A549 treated with DMSO at 1 μM for 4 hours (cell line): ENCODE measurements around the gene IGFLR1. TPM values are rescaled to one million over a fixed set of nuclear protein-coding genes. Genes with fewer than 3 reads are reported as not detected.

ENCODE experiments used
- total RNA-seq: library from RNA; stranded (reverse); fragments of 200-300 nt; extraction: Qiagen RNA extraction; gene quantifications from 5 replicates; pipeline ENCODE4 v1.2.3, GENCODE V29; 2022; ENCODE audit warnings: low read depth

Gene IGFLR1
- total RNA-seq, result 10.2 to 13.0 TPM (median 11.9 TPM) in 5 replicates

GRCh38 chr19:35742121-35742724 is at the start of gene IGFLR1:
Gene IGFLR1 (minus strand): TSS chr19:35742452. CDS start chr19:35741180, 1,272 bp downstream.

GRCh38 chr19:35775298-35776101 is 33.2 kb upstream of the IGFLR1 start, which contains the start of gene ARHGAP33:
Gene ARHGAP33 (plus strand): TSS chr19:35775564. CDS start chr19:35775659, 95 bp downstream.

GRCh38 chr19:35757749-35758608 is 15.7 kb upstream of the IGFLR1 start, which contains the start of gene PROSER3:
Gene PROSER3 (plus strand): TSS chr19:35758176. CDS start chr19:35758216, 40 bp downstream.

GRCh38 chr19:35756377-35757230 is 14.4 kb upstream of the IGFLR1 start, which contains the start of gene HSPB6:
Gene HSPB6 (minus strand): TSS chr19:35757029. CDS start chr19:35757008, 21 bp downstream.

GRCh38 chr19:35748106-35749020 is 6.1 kb upstream of the IGFLR1 start, which contains the start of gene LIN37:
Gene LIN37 (plus strand): TSS chr19:35748576. CDS start chr19:35748725, 149 bp downstream.

GRCh38 chr19:35745328-35746086 is 3.3 kb upstream of the IGFLR1 start, which contains the start of the genes PSENEN and U2AF1L4:
Gene PSENEN (plus strand): TSS chr19:35745651. CDS start chr19:35745931, 280 bp downstream.
Gene U2AF1L4 (minus strand): TSS chr19:35745418. CDS start chr19:35745391, 27 bp downstream.

GRCh38 chr19:35717665-35718344 is 24.4 kb downstream of the IGFLR1 start, which contains the start of gene KMT2B:
Gene KMT2B (plus strand): TSS chr19:35718003. CDS start chr19:35718019, 16 bp downstream.

GRCh38 chr19:35704218-35704617 is 38.0 kb downstream of the IGFLR1 start, which contains the start of gene ZBTB32:
Gene ZBTB32 (plus strand): TSS chr19:35704558. CDS start chr19:35714627, 10,069 bp downstream.

Other genes with a start within 250 kb of the IGFLR1 start
- 27.3 to 37.1 TPM (median 33.6 TPM) in 5 replicates for gene DMKN, start 228.8 kb downstream of the IGFLR1 start, total RNA-seq
- gene SBSN, start 214.1 kb downstream of the IGFLR1 start, total RNA-seq, result 2.7 to 3.9 TPM (median 3.0 TPM) in 5 replicates
- gene GAPDHS, start 209.0 kb downstream of the IGFLR1 start, total RNA-seq, result not detected in 5 replicates
- gene TMEM147, start 196.8 kb downstream of the IGFLR1 start, total RNA-seq, result 350 to 445 TPM (median 403 TPM) in 5 replicates
- 0.10 TPM in 1 of 5 replicates, not detected in the others for gene ATP4A, start 178.8 kb downstream of the IGFLR1 start, total RNA-seq
- gene PMIS2, start 156.3 kb downstream of the IGFLR1 start, total RNA-seq, result not detected in 5 replicates
- 10.8 to 18.4 TPM (median 15.7 TPM) in 5 replicates for gene HAUS5, start 129.7 kb downstream of the IGFLR1 start, total RNA-seq
- gene RBM42, start 113.4 kb downstream of the IGFLR1 start, total RNA-seq, result 147 to 213 TPM (median 187 TPM) in 5 replicates
- gene ETV2, start 100.7 kb downstream of the IGFLR1 start, total RNA-seq, result 2.1 to 3.1 TPM (median 2.3 TPM) in 5 replicates
- 1,270 to 1,573 TPM (median 1,320 TPM) in 5 replicates for gene COX6B1, start 94.1 kb downstream of the IGFLR1 start, total RNA-seq
- gene UPK1A, start 75.9 kb downstream of the IGFLR1 start, total RNA-seq, result 0.64 to 1.2 TPM (median 0.84 TPM) in 5 replicates
- gene ZBTB32, start 37.9 kb downstream of the IGFLR1 start, total RNA-seq, result 0.05 TPM in 1 of 5 replicates, not detected in the others
- 47.8 to 63.3 TPM (median 58.5 TPM) in 5 replicates for gene KMT2B, start 24.4 kb downstream of the IGFLR1 start, total RNA-seq
- 23.0 to 29.3 TPM (median 28.6 TPM) in 5 replicates for gene U2AF1L4, start 3.0 kb upstream of the IGFLR1 start, total RNA-seq
- 273 to 299 TPM (median 279 TPM) in 5 replicates for gene PSENEN, start 3.2 kb upstream of the IGFLR1 start, total RNA-seq
- gene LIN37, start 6.1 kb upstream of the IGFLR1 start, total RNA-seq, result 20.7 to 27.8 TPM (median 21.4 TPM) in 5 replicates
- gene HSPB6, start 14.6 kb upstream of the IGFLR1 start, total RNA-seq, result 0.16 to 0.34 TPM (median 0.20 TPM) in 5 replicates
- 27.5 to 38.7 TPM (median 32.5 TPM) in 5 replicates for gene PROSER3, start 15.7 kb upstream of the IGFLR1 start, total RNA-seq
- 3.5 to 9.2 TPM (median 6.2 TPM) in 5 replicates for gene ARHGAP33, start 33.1 kb upstream of the IGFLR1 start, total RNA-seq
- 0.27 to 0.66 TPM (median 0.41 TPM) in 4 of 5 replicates, not detected in the other for gene PRODH2, start 70.4 kb upstream of the IGFLR1 start, total RNA-seq
- gene NPHS1, start 110.1 kb upstream of the IGFLR1 start, total RNA-seq, result 0.17 to 0.77 TPM (median 0.42 TPM) in 5 replicates
- gene KIRREL2, start 114.5 kb upstream of the IGFLR1 start, total RNA-seq, result 0.44 to 0.74 TPM (median 0.58 TPM) in 5 replicates
- gene APLP1, start 126.1 kb upstream of the IGFLR1 start, total RNA-seq, result 82.7 to 99.7 TPM (median 88.7 TPM) in 5 replicates
- 6.5 to 8.9 TPM (median 7.4 TPM) in 5 replicates for gene NFKBID, start 158.1 kb upstream of the IGFLR1 start, total RNA-seq
- gene HCST, start 160.1 kb upstream of the IGFLR1 start, total RNA-seq, result 0.25 to 0.75 TPM (median 0.60 TPM) in 3 of 5 replicates, not detected in the others
- 0.31 TPM in 1 of 5 replicates, not detected in the others for gene TYROBP, start 165.8 kb upstream of the IGFLR1 start, total RNA-seq
- gene LRFN3, start 193.9 kb upstream of the IGFLR1 start, total RNA-seq, result 11.7 to 28.8 TPM (median 20.5 TPM) in 5 replicates